ENCODE results near the gene ITGB1. TPM values are rescaled to one million over a fixed set of nuclear protein-coding genes. Genes with fewer than 3 reads are reported as not detected.

Gene ITGB1
- total RNA-seq, 1 experiment from 2014 or later = 282 TPM

DNA sequence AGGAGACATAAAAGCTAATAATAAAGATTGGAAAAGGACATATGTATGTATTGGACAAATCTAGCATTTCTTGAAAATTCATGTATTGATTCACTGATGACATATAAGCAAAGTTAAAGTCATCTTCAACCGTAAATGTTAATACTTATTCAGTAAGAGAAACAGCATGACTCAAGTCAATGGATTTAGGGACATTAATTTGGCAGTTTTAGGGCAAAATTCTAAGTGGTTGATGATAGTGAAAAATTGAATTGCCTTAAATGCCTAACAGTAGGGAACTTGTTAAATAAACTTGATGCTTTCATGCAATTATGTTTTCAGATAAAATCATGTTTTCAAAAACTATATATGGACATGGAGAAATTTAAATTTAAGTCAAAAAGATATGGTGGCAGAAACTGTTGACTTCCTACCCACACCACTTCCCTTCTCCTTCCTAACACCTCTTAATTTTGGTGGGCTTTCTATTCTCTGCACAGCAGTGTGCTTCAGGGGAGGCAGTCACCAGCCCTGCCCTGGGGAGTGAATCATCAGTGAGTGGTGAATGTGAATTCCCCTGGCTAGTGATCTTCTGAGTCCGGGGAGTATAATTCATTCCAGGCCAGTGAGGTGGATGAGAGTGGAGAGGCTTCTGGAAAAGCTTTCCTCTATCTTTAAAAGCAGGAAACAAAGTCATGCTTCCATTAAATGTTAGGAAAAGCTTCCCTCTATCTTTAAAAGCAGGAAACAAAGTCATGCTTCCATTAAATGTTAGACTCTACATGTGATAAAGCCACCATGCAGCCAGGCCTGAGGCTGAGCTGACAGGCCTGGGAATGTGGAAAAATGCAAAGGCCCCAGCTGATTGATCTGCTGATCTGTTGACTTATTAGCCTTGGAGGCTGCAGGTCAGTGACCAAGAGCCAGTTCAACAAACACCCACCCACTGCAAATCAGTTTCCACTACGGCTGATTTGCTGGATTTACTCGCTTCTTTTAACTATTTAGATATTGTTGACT is 25.2 kb upstream of the ITGB1 start:
- CTCF ChIA-PET = no interaction called here
- peak; percentile 38 for DNase-seq (ENCODE audit: low spot score)
- Histone ChIP-seq H3K4me3 (ENCODE audit: low read depth, low read length, poor library complexity, severe bottlenecking) (no peak overlapping the region), H3K27ac (ENCODE audit: low read depth, low read length, poor library complexity, severe bottlenecking) (no peak overlapping the region), H3K36me3 (ENCODE audit: insufficient read depth, low read length, poor library complexity, severe bottlenecking) (no peaks in the 10 kb centered on the region), H3K27me3 (replicated peaks; ENCODE audit: insufficient read depth, low read depth, low read length, poor library complexity) (no peaks in the 10 kb centered on the region), H3K4me1 (ENCODE audit: insufficient read depth, low read length, poor library complexity, severe bottlenecking) (peaks cover 13% of the 10 kb centered on the region), H3K9me3 (ENCODE audit: low read depth, low read length, poor library complexity, severe bottlenecking) (no peaks in the 10 kb centered on the region)
- intact Hi-C loops (cut with micrococcal nuclease; ENCODE audit: unreplicated experiment) = no loop called here
- TF ChIP-seq, protein P1, sequence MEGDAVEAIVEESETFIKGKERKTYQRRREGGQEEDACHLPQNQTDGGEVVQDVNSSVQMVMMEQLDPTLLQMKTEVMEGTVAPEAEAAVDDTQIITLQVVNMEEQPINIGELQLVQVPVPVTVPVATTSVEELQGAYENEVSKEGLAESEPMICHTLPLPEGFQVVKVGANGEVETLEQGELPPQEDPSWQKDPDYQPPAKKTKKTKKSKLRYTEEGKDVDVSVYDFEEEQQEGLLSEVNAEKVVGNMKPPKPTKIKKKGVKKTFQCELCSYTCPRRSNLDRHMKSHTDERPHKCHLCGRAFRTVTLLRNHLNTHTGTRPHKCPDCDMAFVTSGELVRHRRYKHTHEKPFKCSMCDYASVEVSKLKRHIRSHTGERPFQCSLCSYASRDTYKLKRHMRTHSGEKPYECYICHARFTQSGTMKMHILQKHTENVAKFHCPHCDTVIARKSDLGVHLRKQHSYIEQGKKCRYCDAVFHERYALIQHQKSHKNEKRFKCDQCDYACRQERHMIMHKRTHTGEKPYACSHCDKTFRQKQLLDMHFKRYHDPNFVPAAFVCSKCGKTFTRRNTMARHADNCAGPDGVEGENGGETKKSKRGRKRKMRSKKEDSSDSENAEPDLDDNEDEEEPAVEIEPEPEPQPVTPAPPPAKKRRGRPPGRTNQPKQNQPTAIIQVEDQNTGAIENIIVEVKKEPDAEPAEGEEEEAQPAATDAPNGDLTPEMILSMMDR (conservative IDR thresholded peaks at IDR 0.05; ENCODE audit: low read depth, low read length) = no peak
- POLR2A ChIA-PET (ENCODE audit: low non-redundant PET) = no interaction called here
- no TSS peak for BruUV-seq (replicated peaks)

DNA sequence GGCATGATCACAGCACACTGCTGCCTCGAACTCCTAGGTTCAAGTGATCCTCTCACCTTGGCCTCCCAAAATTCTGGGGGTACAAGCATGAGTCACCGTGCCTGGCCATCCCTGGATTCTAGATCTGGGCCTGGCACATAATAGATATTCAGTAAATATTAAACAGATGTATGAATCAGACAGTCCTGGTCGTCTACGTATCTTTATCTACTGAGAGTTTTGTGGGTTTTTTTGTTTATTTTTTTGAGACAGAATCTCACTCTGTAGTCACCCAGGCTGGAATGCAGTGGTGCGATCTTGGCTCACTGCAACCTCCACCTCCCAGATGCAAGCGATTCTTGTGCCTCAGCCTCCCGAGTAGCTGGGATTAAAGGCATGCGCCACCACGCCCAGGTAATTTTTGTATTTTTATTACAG is 24.3 kb upstream of the ITGB1 start:
- no peak for DNase-seq (ENCODE audit: low spot score)
- no TSS peak for BruUV-seq (replicated peaks)

DNA sequence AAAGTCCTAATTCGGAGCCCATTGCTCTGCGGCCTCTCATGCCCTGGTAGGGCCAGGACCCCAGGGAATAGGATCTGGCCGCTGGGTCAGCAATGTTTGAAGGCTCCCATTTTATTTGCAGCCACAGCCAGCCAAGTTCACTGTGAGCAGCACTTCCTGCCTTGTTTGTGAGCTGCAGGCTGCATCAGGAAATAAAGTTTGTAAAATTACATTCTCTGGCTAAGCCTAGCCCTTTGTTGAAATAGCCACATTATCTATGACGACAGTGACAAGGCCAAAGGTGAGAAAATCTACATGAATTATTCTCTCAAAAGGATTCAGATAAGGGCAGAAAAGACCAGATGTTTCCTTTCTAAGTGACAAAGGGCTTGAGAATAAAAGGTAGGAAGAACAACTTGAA is 23.7 kb upstream of the ITGB1 start:
- H3K9me3 ChIP-seq (ENCODE audit: low read depth, low read length, poor library complexity, severe bottlenecking) = no peaks in the 10 kb centered on the region
- H3K4me3 ChIP-seq (ENCODE audit: low read depth, low read length, poor library complexity, severe bottlenecking) = no peak overlapping the region
- no peaks in the 10 kb centered on the region for H3K27me3 ChIP-seq (replicated peaks; ENCODE audit: insufficient read depth, low read depth, low read length, poor library complexity)
- TF ChIP-seq, protein P1 (conservative IDR thresholded peaks at IDR 0.05; ENCODE audit: low read depth, low read length) = no peak
- no peak for TF ChIP-seq EZH2 (IDR thresholded peaks at IDR 0.05; ENCODE audit: borderline replicate concordance, low read depth, low read length, poor library complexity, severe bottlenecking)
- DNase-seq (ENCODE audit: low spot score) = no peak
- intact Hi-C loops (cut with micrococcal nuclease; ENCODE audit: unreplicated experiment) = no loop called here
- H3K4me1 ChIP-seq (ENCODE audit: insufficient read depth, low read length, poor library complexity, severe bottlenecking) = peaks cover 13% of the 10 kb centered on the region
- BruUV-seq (replicated peaks) = no TSS peak
- POLR2A ChIA-PET (ENCODE audit: low non-redundant PET) = no interaction called here
- H3K27ac ChIP-seq (ENCODE audit: low read depth, low read length, poor library complexity, severe bottlenecking) = no peak overlapping the region
- no peaks in the 10 kb centered on the region for H3K36me3 ChIP-seq (ENCODE audit: insufficient read depth, low read length, poor library complexity, severe bottlenecking)
- CTCF ChIA-PET = no interaction called here

More for the DNA sequence above, 24.3 kb upstream of the ITGB1 start:
- Histone ChIP-seq H3K27me3 (replicated peaks; ENCODE audit: insufficient read depth, low read depth, low read length, poor library complexity) (no peaks in the 10 kb centered on the region), H3K4me1 (ENCODE audit: insufficient read depth, low read length, poor library complexity, severe bottlenecking) (peaks cover 13% of the 10 kb centered on the region), H3K9me3 (ENCODE audit: low read depth, low read length, poor library complexity, severe bottlenecking) (no peaks in the 10 kb centered on the region), H3K4me3 (ENCODE audit: low read depth, low read length, poor library complexity, severe bottlenecking) (no peak overlapping the region), H3K27ac (ENCODE audit: low read depth, low read length, poor library complexity, severe bottlenecking) (no peak overlapping the region), H3K36me3 (ENCODE audit: insufficient read depth, low read length, poor library complexity, severe bottlenecking) (no peaks in the 10 kb centered on the region)
- ChIA-PET CTCF (no interaction called here), POLR2A (ENCODE audit: low non-redundant PET) (no interaction called here)
- intact Hi-C loops (cut with micrococcal nuclease; ENCODE audit: unreplicated experiment) = no loop called here
- TF ChIP-seq, protein P1 (conservative IDR thresholded peaks at IDR 0.05; ENCODE audit: low read depth, low read length) = no peak
- TF ChIP-seq EZH2 (IDR thresholded peaks at IDR 0.05; ENCODE audit: borderline replicate concordance, low read depth, low read length, poor library complexity, severe bottlenecking) = no peak

Measured in A673 (cell line).